KOPT-K1 (cell line): ENCODE results near the gene NAPSA.

Source experiments
- H3K27ac ChIP-seq: fragments of 200-600 bp; sonication (generic); 2 replicates; pipeline ENCODE4 v1.5.1; 2016; ENCODE audit warnings: antibody characterized with exemption, mild to moderate bottlenecking, low read depth, low read length; ENCODE audit not compliant: poor library complexity, severe bottlenecking
- H3K36me3 ChIP-seq: fragments of 200-600 bp; sonication (generic); 2 replicates; pipeline ENCODE4 v1.5.1; 2017; ENCODE audit warnings: antibody characterized with exemption, mild to moderate bottlenecking, low read length, moderate library complexity; ENCODE audit not compliant: insufficient read depth
- H3K9me3 ChIP-seq: fragments of 200-600 bp; sonication (generic); 2 replicates; pipeline ENCODE4 v1.5.1; 2017; ENCODE audit warnings: antibody characterized with exemption, low read length, mild to moderate bottlenecking; ENCODE audit not compliant: insufficient read depth, poor library complexity, severe bottlenecking

The NAPSA gene

GRCh38 chr19:50309396-50310125 is 55.9 kb downstream of the NAPSA start:
- Histone ChIP-seq H3K36me3 (no peaks in the 10 kb centered on the region), H3K27ac (no peak overlapping the region), H3K9me3 (no peaks in the 10 kb centered on the region)

GRCh38 chr19:50308991-50309390 is 56.4 kb downstream of the NAPSA start:
- Histone ChIP-seq H3K36me3 (no peaks in the 10 kb centered on the region), H3K9me3 (no peaks in the 10 kb centered on the region), H3K27ac (no peak overlapping the region)
